Gastrocnemius medialis (tissue), 4 donors: ENCODE measurements around the gene CITED1. TPM values are rescaled to one million over a fixed set of nuclear protein-coding genes. Genes with fewer than 3 reads are reported as not detected.

Experiments
- ATAC-seq, 2 donors: fragments of 150-250 bp; one replicate each; pipeline ENCODE4 v1.9.1; 2016
- DNase-seq, 2 donors: peaks; one replicate each; pipeline ENCODE4 v3.0.0-alpha.2; 2019
- H3K27ac ChIP-seq, 4 donors: fragments of 200-600 bp; sonication (generic); 1 replicate in 1 of 4; 2 replicates in 3 of 4; pipeline ENCODE4 v1.5.1; 2016 to 2018; ENCODE audit warnings: mild to moderate bottlenecking in 2 of 4, moderate library complexity in 1 of 4
- H3K27me3 ChIP-seq, 3 donors: fragments of 200-600 bp; sonication (generic) in 2 of 3; 1 replicate in 1 of 3; 2 replicates in 2 of 3; pipeline versions ENCODE4 v1.5.1 to v1.6.0; 2016 to 2019; ENCODE audit warnings: mild to moderate bottlenecking in 1 of 3, moderate library complexity in 1 of 3
- H3K36me3 ChIP-seq, 2 donors: fragments of 200-600 bp; sonication (generic) in 1 of 2; one replicate each; pipeline ENCODE4 v1.5.1; 2017 to 2018
- H3K4me1 ChIP-seq, 2 donors: fragments of 200-600 bp; sonication (generic) in 1 of 2; one replicate each; pipeline ENCODE4 v1.5.1; 2016 to 2017; ENCODE audit warnings: mild to moderate bottlenecking in 2 of 2
- H3K4me3 ChIP-seq, 4 donors: fragments of 200-600 bp; sonication (generic) in 3 of 4; 1 replicate in 1 of 4; 2 replicates in 3 of 4; pipeline ENCODE4 v1.5.1; 2016 to 2019; ENCODE audit warnings: mild to moderate bottlenecking in 2 of 4
- H3K9me3 ChIP-seq, 3 donors: fragments of 200-600 bp; sonication (generic) in 2 of 3; 1 replicate in 1 of 3; 2 replicates in 2 of 3; pipeline ENCODE4 v1.5.1; 2016 to 2019
- POLR2A ChIP-seq, 2 donors: fragments of 450-650 bp; IDR thresholded peaks; one replicate each; pipeline ENCODE4 v1.6.1; 2017; ENCODE audit warnings: antibody characterized with exemption in 2 of 2, mild to moderate bottlenecking in 2 of 2, moderate library complexity in 2 of 2
- in situ Hi-C, 4 donors: fragments of 200-750 bp; cut with MboI; loops; one replicate each; pipeline versions ENCODE4 v1.15.0 to v1.8.0; 2017; ENCODE audit warnings: low sequenced_read_pairs in 4 of 4
- intact Hi-C: fragments of 100-400 bp; cut with DNase I; formaldehyde crosslinking; loops from one replicate; pipeline ENCODE4 v1.15.1; 2023; ENCODE audit warnings: low total_unique reads
- total RNA-seq, 4 donors: library from RNA; depleted of rRNA; stranded (reverse); fragments of >200 nt; gene quantifications; one replicate each; pipeline versions ENCODE4 v1.1.0 to v1.2.3, GENCODE V29; 2016
- TF ChIP-seq, protein P1 (sequence below), 5 experiments: fragments of 450-650 bp in 3 of 5; fragments of 200-600 bp in 2 of 5; sonication (generic) in 2 of 5; IDR thresholded peaks in 4 of 5; conservative IDR thresholded peaks in 1 of 5; 1 replicate in 4 of 5; 2 replicates in 1 of 5; pipeline ENCODE4 v1.5.1; 2016 to 2019; ENCODE audit warnings: antibody characterized with exemption in 5 of 5, mild to moderate bottlenecking in 3 of 5, moderate library complexity in 3 of 5

The CITED1 gene
- total RNA-seq, 4 donors from 2014 or later: not detected

DNA sequence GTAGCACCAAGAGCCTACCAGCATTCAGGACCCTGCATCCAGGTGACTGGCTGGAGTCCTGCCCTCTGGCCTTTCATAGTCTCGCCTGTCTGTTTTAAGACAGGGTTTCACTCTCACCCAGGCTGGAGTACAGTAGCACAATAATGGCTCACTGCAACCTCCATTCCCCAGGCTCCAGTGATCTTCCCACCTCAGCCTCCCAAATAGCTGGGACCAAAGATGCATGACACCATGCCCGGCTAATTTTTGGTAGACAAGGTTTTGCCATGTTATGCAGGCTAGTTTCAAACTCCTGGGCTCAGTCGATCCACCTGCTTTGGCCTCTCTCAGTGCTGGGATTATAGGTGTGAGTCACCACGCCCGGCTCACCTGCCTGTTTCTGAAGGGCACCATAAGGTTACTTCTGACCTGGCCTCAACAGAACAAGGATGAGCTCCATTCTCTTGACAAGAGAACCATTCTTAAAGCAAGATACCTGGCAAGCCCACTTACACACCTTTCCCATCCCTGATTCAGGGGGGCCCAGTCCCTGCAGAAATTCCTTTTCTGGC lies 35.3 kb downstream of the CITED1 start:
- ATAC-seq: no peak
- H3K36me3 ChIP-seq: peaks cover 0 to 53% of the 10 kb centered on the region in 2 donors
- H3K4me1 ChIP-seq: no peaks in the 10 kb centered on the region
- H3K27me3 ChIP-seq: no peaks in the 10 kb centered on the region
- no peak for DNase-seq
- no peak for TF ChIP-seq POLR2A (IDR thresholded peaks at IDR 0.05)
- TF ChIP-seq, protein P1, sequence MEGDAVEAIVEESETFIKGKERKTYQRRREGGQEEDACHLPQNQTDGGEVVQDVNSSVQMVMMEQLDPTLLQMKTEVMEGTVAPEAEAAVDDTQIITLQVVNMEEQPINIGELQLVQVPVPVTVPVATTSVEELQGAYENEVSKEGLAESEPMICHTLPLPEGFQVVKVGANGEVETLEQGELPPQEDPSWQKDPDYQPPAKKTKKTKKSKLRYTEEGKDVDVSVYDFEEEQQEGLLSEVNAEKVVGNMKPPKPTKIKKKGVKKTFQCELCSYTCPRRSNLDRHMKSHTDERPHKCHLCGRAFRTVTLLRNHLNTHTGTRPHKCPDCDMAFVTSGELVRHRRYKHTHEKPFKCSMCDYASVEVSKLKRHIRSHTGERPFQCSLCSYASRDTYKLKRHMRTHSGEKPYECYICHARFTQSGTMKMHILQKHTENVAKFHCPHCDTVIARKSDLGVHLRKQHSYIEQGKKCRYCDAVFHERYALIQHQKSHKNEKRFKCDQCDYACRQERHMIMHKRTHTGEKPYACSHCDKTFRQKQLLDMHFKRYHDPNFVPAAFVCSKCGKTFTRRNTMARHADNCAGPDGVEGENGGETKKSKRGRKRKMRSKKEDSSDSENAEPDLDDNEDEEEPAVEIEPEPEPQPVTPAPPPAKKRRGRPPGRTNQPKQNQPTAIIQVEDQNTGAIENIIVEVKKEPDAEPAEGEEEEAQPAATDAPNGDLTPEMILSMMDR (IDR thresholded peaks at IDR 0.05 in 4 of 5, conservative IDR thresholded peaks at IDR 0.05 in 1 of 5): no peak
- intact Hi-C loops (no loop called here), in situ Hi-C loops (no loop called here)
- no peak overlapping the region for H3K27ac ChIP-seq
- H3K4me3 ChIP-seq: no peak overlapping the region
- no peaks in the 10 kb centered on the region for H3K9me3 ChIP-seq

DNA sequence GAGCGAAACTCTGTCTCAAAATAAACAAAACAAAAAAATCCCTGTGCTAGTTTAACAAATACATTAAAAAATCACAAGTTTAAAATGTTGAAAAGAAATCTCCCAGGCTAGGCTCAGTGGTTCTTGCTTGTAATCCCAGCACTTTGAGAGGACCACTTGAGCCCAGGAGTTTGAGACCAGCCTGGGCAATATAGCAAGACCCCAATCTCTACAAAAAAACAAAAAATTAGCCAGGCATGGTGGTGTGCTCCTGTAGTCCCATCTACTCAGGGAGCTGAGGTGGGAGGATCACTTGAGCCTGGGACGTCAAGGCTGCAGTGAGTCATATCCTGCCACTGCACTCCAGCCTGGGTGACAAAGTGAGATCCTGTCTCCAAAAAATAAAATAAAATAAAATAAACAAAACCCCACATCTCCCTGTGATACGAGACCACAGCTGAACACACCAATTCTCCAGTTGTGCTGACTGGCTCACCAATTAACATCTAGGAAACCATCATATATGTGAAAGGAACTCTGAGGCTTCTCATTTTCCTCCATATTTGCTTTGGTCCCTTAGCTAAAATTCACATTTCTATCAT lies 36.0 kb downstream of the CITED1 start:
- Histone ChIP-seq H3K4me1 (no peaks in the 10 kb centered on the region), H3K27ac (no peak overlapping the region), H3K27me3 (no peaks in the 10 kb centered on the region), H3K4me3 (no peak overlapping the region), H3K36me3 (peaks cover 0 to 47% of the 10 kb centered on the region in 2 donors), H3K9me3 (no peaks in the 10 kb centered on the region)
- ATAC-seq (no peak), DNase-seq (no peak)
- in situ Hi-C loops (no loop called here), intact Hi-C loops (no loop called here)
- TF ChIP-seq, protein P1 (IDR thresholded peaks at IDR 0.05 in 4 of 5, conservative IDR thresholded peaks at IDR 0.05 in 1 of 5): no peak
- no peak for TF ChIP-seq POLR2A (IDR thresholded peaks at IDR 0.05)

DNA sequence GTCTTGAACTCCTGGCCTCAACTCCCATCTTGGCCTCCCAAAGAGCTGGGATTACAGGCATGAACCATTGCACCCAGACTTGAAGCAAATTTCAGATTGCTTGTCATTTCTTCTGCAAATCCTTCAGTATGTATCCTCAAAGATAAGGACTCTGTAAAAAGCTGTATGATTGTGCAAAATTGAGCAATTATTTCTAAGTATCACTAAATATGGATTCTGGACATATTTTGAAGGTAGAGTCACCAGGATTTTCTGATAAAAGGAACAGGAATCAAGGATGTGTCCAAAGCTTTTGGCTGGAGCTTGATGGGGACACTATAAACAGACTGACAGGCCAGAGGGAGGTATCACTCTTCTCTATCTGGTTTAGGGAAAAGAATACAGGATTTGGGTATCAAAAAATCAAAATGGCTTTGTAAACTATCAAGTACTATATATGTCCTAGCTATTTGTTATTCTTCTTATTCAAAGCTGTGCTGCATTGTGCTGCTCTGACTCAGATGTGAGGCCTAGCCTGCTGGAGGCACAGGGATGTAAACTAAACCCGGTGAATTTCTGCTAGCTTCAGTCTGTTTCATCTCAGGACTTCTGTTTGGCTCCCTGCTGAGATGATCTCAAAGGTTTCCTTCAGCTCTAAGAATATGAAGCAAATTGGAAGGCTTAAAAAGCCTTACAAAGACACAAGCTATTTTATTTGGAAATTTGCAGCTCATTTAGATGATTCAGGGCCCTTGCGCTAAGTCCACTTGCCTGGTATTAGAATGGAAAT lies 36.9 kb downstream of the CITED1 start:
- H3K9me3 ChIP-seq: no peaks in the 10 kb centered on the region
- TF ChIP-seq, protein P1 (IDR thresholded peaks at IDR 0.05 in 4 of 5, conservative IDR thresholded peaks at IDR 0.05 in 1 of 5): no peak
- TF ChIP-seq POLR2A (IDR thresholded peaks at IDR 0.05): no peak
- no peak overlapping the region for H3K27ac ChIP-seq
- intact Hi-C loops (no loop called here), in situ Hi-C loops (no loop called here)
- H3K36me3 ChIP-seq: peaks cover 0 to 37% of the 10 kb centered on the region in 2 donors
- H3K27me3 ChIP-seq: no peaks in the 10 kb centered on the region
- DNase-seq: no peak
- no peaks in the 10 kb centered on the region for H3K4me1 ChIP-seq
- H3K4me3 ChIP-seq: no peak overlapping the region
- no peak for ATAC-seq

DNA sequence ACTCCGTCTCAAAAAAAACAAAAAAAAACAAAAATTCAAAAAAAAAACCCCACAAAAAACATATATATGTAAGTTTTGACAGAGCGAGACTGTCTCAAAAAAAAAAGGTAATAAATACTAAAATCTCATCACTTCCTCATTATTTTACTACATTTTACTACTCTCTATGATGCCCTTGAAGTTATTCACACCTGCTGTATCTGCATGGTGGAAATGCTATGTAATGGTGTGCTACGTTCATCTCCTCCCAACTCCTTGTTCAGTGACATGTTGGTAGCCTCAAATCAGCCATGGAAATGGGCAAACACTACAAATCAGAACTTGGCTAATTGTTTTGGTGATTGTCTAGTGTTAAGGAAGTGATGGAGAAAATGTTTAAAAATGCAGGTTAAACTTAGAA lies 40.5 kb downstream of the CITED1 start:
- DNase-seq (no peak), ATAC-seq (no peak)
- H3K4me1 ChIP-seq: no peaks in the 10 kb centered on the region
- H3K36me3 ChIP-seq: peaks cover 0 to 3% of the 10 kb centered on the region in 2 donors
- in situ Hi-C loops: no loop called here
- intact Hi-C loops: no loop called here
- TF ChIP-seq, protein P1 (IDR thresholded peaks at IDR 0.05 in 4 of 5, conservative IDR thresholded peaks at IDR 0.05 in 1 of 5): no peak
- TF ChIP-seq POLR2A (IDR thresholded peaks at IDR 0.05): no peak
- H3K9me3 ChIP-seq: no peaks in the 10 kb centered on the region
- no peak overlapping the region for H3K27ac ChIP-seq
- H3K27me3 ChIP-seq: no peaks in the 10 kb centered on the region
- H3K4me3 ChIP-seq: no peak overlapping the region
